Panc1 (cell line): ENCODE results near the gene FAAP100.

ENCODE experiments used
- CTCF ChIP-seq: fragments of 450-650 bp; IDR thresholded peaks from 2 replicates; pipeline ENCODE4 v1.5.1; 2017; ENCODE audit warnings: mild to moderate bottlenecking
- REST ChIP-seq, 2 experiments: IDR thresholded peaks; 2 replicates each; pipeline ENCODE4 v1.6.1; 2011 to 2012; ENCODE audit warnings: low read depth in 2 of 2, control low read depth in 1 of 2, low read length in 1 of 2, mild to moderate bottlenecking in 1 of 2, moderate library complexity in 1 of 2; ENCODE audit not compliant: insufficient read depth in 1 of 2
- TCF7L2 ChIP-seq: IDR thresholded peaks from 2 replicates; pipeline ENCODE4 v1.6.1; 2011; ENCODE audit warnings: mild to moderate bottlenecking, low read depth, low read length, inconsistent platforms

- TF ChIP-seq TCF7L2 (no peak), CTCF (no peak; the same call in 1 of the 2 replicates), REST (IDR thresholded peaks at IDR 0.05; ENCODE audit: insufficient read depth in 1 of 2, low read depth in 2 of 2, low read length in 1 of 2) (no peak)
These were observed 28.6 kb downstream of the FAAP100 start for GRCh38 chr17:81523402-81524038.
